ENCODE data around the gene ABCA1. TPM values are rescaled to one million over a fixed set of nuclear protein-coding genes. Genes with fewer than 3 reads are reported as not detected.
A peak's percentile ranks its signal among the peaks of the same experiment; 100 is the strongest.

The ABCA1 gene
- total RNA-seq, 6 experiments from 2014 or later, result 45.8 to 107 (median 61.4) TPM

DNA sequence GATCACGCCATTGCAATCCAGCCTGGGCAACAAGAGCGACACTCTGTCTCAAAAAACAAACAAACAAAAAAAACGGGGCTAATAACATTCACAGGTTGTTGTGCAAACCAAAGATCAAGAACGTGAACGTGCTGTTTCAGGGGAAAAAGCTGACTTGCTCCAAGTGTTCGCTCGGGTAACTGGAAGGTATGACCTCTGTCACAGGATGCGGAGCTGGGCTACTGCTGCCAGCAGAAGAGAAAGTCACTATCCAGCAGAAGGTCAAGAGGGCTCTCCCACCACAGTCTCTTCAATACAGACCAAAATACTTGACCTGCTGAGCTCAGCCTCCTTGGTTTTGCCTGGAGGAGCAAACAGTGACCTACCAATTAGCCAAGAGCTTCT is 59.7 kb downstream of the ABCA1 start:
- Histone ChIP-seq H3K27ac (peak overlapping the region; percentile 19 to 85 (median 53)), H3K9me3 (no peaks in the 10 kb centered on the region), H3K4me3 (no peak overlapping the region), H3K4me1 (peaks cover 0 to 96% (median 49%) of the 10 kb centered on the region in 4 donors), H3K36me3 (peaks cover 0 to 40% (median 14%) of the 10 kb centered on the region in 4 donors), H3K27me3 (no peaks in the 10 kb centered on the region)
- ATAC-seq (peak; percentile 60 to 79 (median 77)), DNase-seq (peak; percentile 43 to 85 (median 81))
- intact Hi-C loops (cut with DNase I), result loop anchor here in 1 of 2 donors (10.0 kb wide), 1 partner anchor 287 kb away; no protein-coding TSS in a partner anchor
- TF ChIP-seq, protein P1, sequence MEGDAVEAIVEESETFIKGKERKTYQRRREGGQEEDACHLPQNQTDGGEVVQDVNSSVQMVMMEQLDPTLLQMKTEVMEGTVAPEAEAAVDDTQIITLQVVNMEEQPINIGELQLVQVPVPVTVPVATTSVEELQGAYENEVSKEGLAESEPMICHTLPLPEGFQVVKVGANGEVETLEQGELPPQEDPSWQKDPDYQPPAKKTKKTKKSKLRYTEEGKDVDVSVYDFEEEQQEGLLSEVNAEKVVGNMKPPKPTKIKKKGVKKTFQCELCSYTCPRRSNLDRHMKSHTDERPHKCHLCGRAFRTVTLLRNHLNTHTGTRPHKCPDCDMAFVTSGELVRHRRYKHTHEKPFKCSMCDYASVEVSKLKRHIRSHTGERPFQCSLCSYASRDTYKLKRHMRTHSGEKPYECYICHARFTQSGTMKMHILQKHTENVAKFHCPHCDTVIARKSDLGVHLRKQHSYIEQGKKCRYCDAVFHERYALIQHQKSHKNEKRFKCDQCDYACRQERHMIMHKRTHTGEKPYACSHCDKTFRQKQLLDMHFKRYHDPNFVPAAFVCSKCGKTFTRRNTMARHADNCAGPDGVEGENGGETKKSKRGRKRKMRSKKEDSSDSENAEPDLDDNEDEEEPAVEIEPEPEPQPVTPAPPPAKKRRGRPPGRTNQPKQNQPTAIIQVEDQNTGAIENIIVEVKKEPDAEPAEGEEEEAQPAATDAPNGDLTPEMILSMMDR (IDR thresholded peaks at IDR 0.05), result no peak
- no peak for TF ChIP-seq POLR2A (IDR thresholded peaks at IDR 0.05)
- 9% methylated on average over 8 of the region's 8 CpGs for WGBS (ENCODE audit: insufficient coverage, low coverage, low lambda C conversion rate, missing lambda C conversion rate)

DNA sequence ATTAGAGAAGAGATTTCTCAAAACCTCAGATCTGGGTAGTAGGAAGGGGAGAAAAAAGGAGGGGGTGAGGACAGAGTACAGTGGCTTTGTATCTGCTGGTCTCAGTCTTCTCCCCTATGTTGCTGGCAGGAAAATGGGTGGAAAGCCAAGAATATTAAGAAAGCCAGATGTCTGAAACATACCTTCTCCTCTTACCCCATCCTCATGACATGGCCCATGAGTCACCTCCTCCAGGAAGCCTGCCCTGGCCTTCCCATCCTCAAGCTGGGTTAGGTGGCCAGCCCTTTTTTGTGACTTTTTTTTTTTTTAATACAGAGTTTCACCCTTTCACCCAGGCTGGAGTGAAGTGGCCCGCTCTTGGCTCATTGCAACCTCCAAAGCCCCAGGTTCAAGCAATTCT is 61.8 kb downstream of the ABCA1 start:
- ATAC-seq (no peak), DNase-seq (no peak)
- intact Hi-C loops (cut with DNase I), result loop anchor here in 1 of 2 donors (10.0 kb wide), 1 partner anchor 289 kb away; no protein-coding TSS in a partner anchor
- no peak for TF ChIP-seq POLR2A (IDR thresholded peaks at IDR 0.05)
- TF ChIP-seq, protein P1 (IDR thresholded peaks at IDR 0.05), result no peak
- no peaks in the 10 kb centered on the region for H3K27me3 ChIP-seq
- peaks cover 0 to 93% (median 44%) of the 10 kb centered on the region in 4 donors for H3K4me1 ChIP-seq
- H3K27ac ChIP-seq, result no peak overlapping the region
- H3K4me3 ChIP-seq, result no peak overlapping the region
- WGBS (ENCODE audit: insufficient coverage, low coverage, low lambda C conversion rate, missing lambda C conversion rate), result 60% methylated on average over 1 of the region's 1 CpG
- no peaks in the 10 kb centered on the region for H3K9me3 ChIP-seq
- H3K36me3 ChIP-seq, result peaks cover 0 to 30% (median 14%) of the 10 kb centered on the region in 4 donors

DNA sequence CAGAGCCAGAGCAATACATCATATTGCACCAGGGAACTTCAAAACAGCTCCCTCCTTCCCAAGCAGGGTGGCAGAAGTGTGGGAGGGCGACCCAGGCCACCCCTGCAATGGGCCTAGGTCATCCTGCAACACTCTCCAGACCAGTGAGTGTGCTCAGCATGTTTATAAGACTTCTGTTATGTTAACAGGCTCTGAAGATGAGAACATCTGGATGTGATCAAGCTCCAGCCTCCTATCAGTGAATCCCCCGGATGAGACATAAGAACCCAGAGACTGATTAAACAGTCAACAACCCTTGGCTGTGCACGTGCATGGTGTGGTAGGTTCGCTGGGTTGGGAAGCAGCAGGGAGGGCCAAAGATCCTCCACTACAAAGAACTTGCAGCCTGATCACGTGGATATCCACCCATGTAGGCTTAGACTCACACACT is 63.3 kb downstream of the ABCA1 start:
- no peak for TF ChIP-seq POLR2A (IDR thresholded peaks at IDR 0.05)
- TF ChIP-seq, protein P1 (IDR thresholded peaks at IDR 0.05), result no peak
- no peaks in the 10 kb centered on the region for H3K27me3 ChIP-seq
- peaks cover 0 to 35% (median 16%) of the 10 kb centered on the region in 4 donors for H3K36me3 ChIP-seq
- peak overlapping the region in 2 of 3 donors; percentile 45 to 52 for H3K27ac ChIP-seq
- intact Hi-C loops (cut with DNase I), result loop anchor here in 1 of 2 donors (10.0 kb wide), 1 partner anchor 290 kb away; no protein-coding TSS in a partner anchor
- DNase-seq (peak in 2 of 3 donors; percentile 67 to 68), ATAC-seq (peak; percentile 1 to 53 (median 35))
- H3K4me1 ChIP-seq, result peaks cover 0 to 96% (median 47%) of the 10 kb centered on the region in 4 donors
- H3K4me3 ChIP-seq, result no peak overlapping the region
- WGBS (ENCODE audit: insufficient coverage, low coverage, low lambda C conversion rate, missing lambda C conversion rate), result 15% methylated on average over 2 of the region's 5 CpGs
- H3K9me3 ChIP-seq, result no peaks in the 10 kb centered on the region

DNA sequence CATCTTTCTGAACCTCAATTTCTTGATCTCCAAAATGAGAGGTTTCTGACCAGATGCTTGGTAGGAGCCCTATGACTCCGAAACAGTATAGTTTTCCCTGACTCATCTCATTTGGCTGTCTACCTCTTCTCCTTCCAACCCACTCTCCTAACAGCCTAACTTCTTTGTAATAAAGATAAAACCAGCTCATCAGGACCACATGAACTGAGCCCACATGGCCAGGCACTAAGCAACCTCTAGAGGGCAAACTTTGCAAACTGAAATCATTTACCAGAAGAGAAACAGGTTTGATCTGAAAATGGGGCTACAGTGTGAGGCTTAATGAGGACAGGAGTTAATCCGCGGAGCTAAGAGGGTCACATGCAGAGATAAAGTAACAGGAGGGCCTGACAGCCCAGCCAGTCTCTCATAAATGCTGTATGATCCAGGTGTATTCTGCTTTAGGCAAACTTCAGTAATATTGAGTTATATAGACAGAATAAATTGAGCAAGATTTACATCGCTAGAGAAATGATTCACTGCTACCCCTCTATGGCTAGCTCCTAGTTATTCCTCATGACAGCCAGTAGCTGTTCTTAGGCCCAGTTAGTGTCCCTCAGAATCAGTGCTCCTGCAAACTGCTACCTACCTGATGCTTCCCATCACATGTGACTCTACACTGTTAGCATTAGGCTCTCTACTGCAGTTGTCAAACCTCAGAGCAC is 64.6 kb downstream of the ABCA1 start:
- Histone ChIP-seq H3K27ac (peak overlapping the region; percentile 8 to 52 (median 45)), H3K27me3 (no peaks in the 10 kb centered on the region), H3K36me3 (peaks cover 0 to 49% (median 20%) of the 10 kb centered on the region in 4 donors), H3K4me1 (peaks cover 0 to 92% (median 34%) of the 10 kb centered on the region in 4 donors), H3K9me3 (no peaks in the 10 kb centered on the region), H3K4me3 (no peak overlapping the region)
- 3% methylated on average over 3 of the region's 4 CpGs for WGBS (ENCODE audit: insufficient coverage, low coverage, low lambda C conversion rate, missing lambda C conversion rate)
- ATAC-seq (peak; percentile 51 to 62 (median 52)), DNase-seq (no peak)
- TF ChIP-seq POLR2A (IDR thresholded peaks at IDR 0.05), result no peak
- TF ChIP-seq, protein P1 (IDR thresholded peaks at IDR 0.05), result peak; percentile 67 to 80 (median 68)
- intact Hi-C loops (cut with DNase I), result loop anchor here in 1 of 2 donors (10.0 kb wide), 1 partner anchor 291 kb away; no protein-coding TSS in a partner anchor

All from right lobe of liver (tissue), 6 donors.